Measurements from ENCODE around the gene USP17L19.
"Not testable (repeated sequence)": the region's sequence is repeated elsewhere in the genome, so short reads cannot be mapped to it uniquely, and the experiment has no call there.

Gene USP17L19

DNA sequence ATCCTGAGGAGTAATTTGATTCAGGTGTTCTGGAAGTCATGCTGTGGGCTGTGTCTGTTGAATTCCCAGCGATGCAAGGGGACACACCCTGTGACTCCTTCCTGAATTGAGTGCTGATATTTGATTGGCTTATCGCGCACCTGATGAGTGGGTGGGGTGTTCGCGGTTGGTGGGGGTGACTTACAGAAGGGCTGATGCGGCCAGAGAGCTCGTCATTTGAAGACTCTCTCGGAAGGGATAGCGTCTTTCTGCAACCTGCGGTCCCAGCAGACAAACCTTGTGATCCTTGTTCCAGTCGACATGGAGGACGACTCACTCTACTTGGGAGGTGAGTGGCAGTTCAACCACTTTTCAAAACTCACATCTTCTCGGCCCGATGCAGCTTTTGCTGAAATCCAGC, 9.6 kb upstream of the USP17L19 start, which contains the start of gene USP17L17:
Gene USP17L17 (plus strand): TSS at position 301 of the 400 bp plus-strand sequence. CDS start 0 bp downstream, at position 301.
- TF ChIP-seq SIN3A (IDR thresholded peaks at IDR 0.05; ENCODE audit: borderline replicate concordance, insufficient read depth, low read length); POLR2AphosphoS5 (IDR thresholded peaks at IDR 0.05; ENCODE audit: low read depth, low read length); TAF1 (IDR thresholded peaks at IDR 0.05; ENCODE audit: borderline replicate concordance, insufficient read depth, low read length): not testable (repeated sequence)

- TF ChIP-seq POLR2AphosphoS5 (IDR thresholded peaks at IDR 0.05; ENCODE audit: low read depth, low read length); SIN3A (IDR thresholded peaks at IDR 0.05; ENCODE audit: borderline replicate concordance, insufficient read depth, low read length); REST (IDR thresholded peaks at IDR 0.05; ENCODE audit: insufficient read depth in 1 of 2, low read depth in 2 of 2, low read length in 2 of 2): not testable (repeated sequence)
Observed at GRCh38 chr4:9247953-9248680, 5.1 kb upstream of the USP17L19 start, which contains the start of gene USP17L18. Gene USP17L18, plus strand, starts transcription at chr4:9248630. Its CDS starts 0 bp downstream, at chr4:9248630.

DNA sequence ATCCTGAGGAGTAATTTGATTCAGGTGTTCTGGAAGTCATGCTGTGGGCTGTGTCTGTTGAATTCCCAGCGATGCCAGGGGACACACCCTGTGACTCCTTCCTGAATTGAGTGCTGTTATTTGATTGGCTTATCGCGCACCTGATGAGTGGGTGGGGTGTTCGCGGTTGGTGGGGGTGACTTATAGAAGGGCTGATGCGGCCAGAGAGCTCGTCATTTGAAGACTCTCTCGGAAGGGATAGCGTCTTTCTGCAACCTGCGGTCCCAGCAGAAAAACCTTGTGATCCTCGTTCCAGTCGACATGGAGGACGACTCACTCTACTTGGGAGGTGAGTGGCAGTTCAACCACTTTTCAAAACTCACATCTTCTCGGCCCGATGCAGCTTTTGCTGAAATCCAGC, 4.6 kb downstream of the USP17L19 start, which contains the start of gene USP17L20:
Gene USP17L20 (plus strand): TSS at position 301 of the 400 bp plus-strand sequence. CDS start 0 bp downstream, at position 301.
- TF ChIP-seq SIN3A (IDR thresholded peaks at IDR 0.05; ENCODE audit: borderline replicate concordance, insufficient read depth, low read length); POLR2AphosphoS5 (IDR thresholded peaks at IDR 0.05; ENCODE audit: low read depth, low read length); REST (IDR thresholded peaks at IDR 0.05; ENCODE audit: insufficient read depth in 1 of 2, low read depth in 2 of 2, low read length in 2 of 2): not testable (repeated sequence)

GRCh38 chr4:9262572-9262971, 9.4 kb downstream of the USP17L19 start, which contains the start of gene USP17L21:
Gene USP17L21, plus strand, starts transcription at chr4:9262872. Its CDS starts 0 bp downstream, at chr4:9262872.
- TF ChIP-seq SIN3A (IDR thresholded peaks at IDR 0.05; ENCODE audit: borderline replicate concordance, insufficient read depth, low read length); FOXP2 (optimal IDR thresholded peaks at IDR 0.05; ENCODE audit: borderline replicate concordance, extremely low read depth, extremely low read length, insufficient read depth); POLR2AphosphoS5 (IDR thresholded peaks at IDR 0.05; ENCODE audit: low read depth, low read length): not testable (repeated sequence)

DNA sequence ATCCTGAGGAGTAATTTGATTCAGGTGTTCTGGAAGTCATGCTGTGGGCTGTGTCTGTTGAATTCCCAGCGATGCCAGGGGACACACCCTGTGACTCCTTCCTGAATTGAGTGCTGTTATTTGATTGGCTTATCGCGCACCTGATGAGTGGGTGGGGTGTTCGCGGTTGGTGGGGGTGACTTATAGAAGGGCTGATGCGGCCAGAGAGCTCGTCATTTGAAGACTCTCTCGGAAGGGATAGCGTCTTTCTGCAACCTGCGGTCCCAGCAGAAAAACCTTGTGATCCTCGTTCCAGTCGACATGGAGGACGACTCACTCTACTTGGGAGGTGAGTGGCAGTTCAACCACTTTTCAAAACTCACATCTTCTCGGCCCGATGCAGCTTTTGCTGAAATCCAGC, 14.1 kb downstream of the USP17L19 start, which contains the start of gene USP17L22:
Gene USP17L22 (plus strand): TSS at position 301 of the 400 bp plus-strand sequence. CDS start 0 bp downstream, at position 301.
- not testable (repeated sequence) for TF ChIP-seq REST (IDR thresholded peaks at IDR 0.05; ENCODE audit: insufficient read depth in 1 of 2, low read depth in 2 of 2, low read length in 2 of 2); FOXP2 (optimal IDR thresholded peaks at IDR 0.05; ENCODE audit: borderline replicate concordance, extremely low read depth, extremely low read length, insufficient read depth); TAF1 (IDR thresholded peaks at IDR 0.05; ENCODE audit: borderline replicate concordance, insufficient read depth, low read length)

Data from PFSK-1 (cell line).